Activated T-helper 2 cell treated with anti-CD3 and anti-CD28 coated beads, Interferon-gamma antibody, Interleukin-2, Interleukin-4, amounts not matched to agents 10 μg/mL and 5 μg/mL and 100 μg/mL, durations not matched to agents 14 hours and 24 hours and 36 hours (primary cell): ENCODE measurements around the gene CCDC80. TPM values are rescaled to one million over a fixed set of nuclear protein-coding genes. Genes with fewer than 3 reads are reported as not detected.
A peak's percentile ranks its signal among the peaks of the same experiment; 100 is the strongest.
"Not testable (repeated sequence)": the region's sequence is repeated elsewhere in the genome, so short reads cannot be mapped to it uniquely, and the experiment has no call there.

ENCODE experiments used
- DNase-seq: peaks from one replicate; pipeline ENCODE4 v3.0.0; 2021; ENCODE audit warnings: low spot score
- H3K27ac Mint-ChIP-seq: one replicate; pipeline ENCODE4 v1.8.0; 2021; ENCODE audit warnings: mixed read lengths
- H3K27me3 Mint-ChIP-seq: one replicate; pipeline ENCODE4 v1.8.0; 2021; ENCODE audit warnings: low read depth, mixed read lengths
- H3K36me3 Mint-ChIP-seq: one replicate; pipeline ENCODE4 v1.8.0; 2021; ENCODE audit warnings: low read depth, mixed read lengths
- H3K4me1 Mint-ChIP-seq: one replicate; pipeline ENCODE4 v1.8.0; 2021; ENCODE audit warnings: low read depth, mixed read lengths
- H3K4me3 Mint-ChIP-seq: one replicate; pipeline ENCODE4 v1.8.0; 2021; ENCODE audit warnings: low read depth, mild to moderate bottlenecking, moderate library complexity, mixed read lengths
- H3K9me3 Mint-ChIP-seq: one replicate; pipeline ENCODE4 v1.8.0; 2021; ENCODE audit warnings: mixed read lengths
- intact Hi-C: fragments of 100-400 bp; cut with micrococcal nuclease; formaldehyde crosslinking; loops from one replicate; pipeline ENCODE4 v1.15.1; 2023
- total RNA-seq: library from RNA; stranded (reverse); gene quantifications from 2 replicates; pipeline ENCODE4 v1.2.3, GENCODE V29; 2022

Gene CCDC80
- total RNA-seq, 1 donor from 2014 or later: not detected

DNA sequence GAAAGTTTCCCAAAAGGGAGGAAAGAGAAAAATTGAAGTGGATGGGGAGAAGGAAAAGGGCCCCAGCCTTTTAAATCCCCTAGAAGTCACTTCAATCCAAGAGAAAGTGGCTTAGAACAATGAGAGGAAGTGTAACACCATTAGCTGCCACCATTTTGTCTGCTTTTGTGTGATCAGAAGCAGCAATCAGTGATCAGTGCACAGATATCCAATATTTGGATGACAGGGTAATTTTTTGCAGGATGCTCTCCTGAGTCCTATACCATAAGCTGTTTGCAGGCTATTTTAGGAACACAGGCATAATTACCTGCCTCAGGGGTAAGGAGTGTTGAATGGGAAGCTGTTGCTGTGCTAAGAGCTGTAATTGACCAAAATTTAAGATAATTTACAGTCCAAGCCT is 47.7 kb downstream of the CCDC80 start:
- Mint-ChIP-seq H3K4me3 (no peak overlapping the region), H3K9me3 (peaks cover 11% of the 10 kb centered on the region), H3K4me1 (peaks cover 3% of the 10 kb centered on the region), H3K27me3 (no peaks in the 10 kb centered on the region), H3K27ac (no peak overlapping the region), H3K36me3 (peaks cover 38% of the 10 kb centered on the region)
- intact Hi-C loops: no loop called here
- DNase-seq: no peak

DNA sequence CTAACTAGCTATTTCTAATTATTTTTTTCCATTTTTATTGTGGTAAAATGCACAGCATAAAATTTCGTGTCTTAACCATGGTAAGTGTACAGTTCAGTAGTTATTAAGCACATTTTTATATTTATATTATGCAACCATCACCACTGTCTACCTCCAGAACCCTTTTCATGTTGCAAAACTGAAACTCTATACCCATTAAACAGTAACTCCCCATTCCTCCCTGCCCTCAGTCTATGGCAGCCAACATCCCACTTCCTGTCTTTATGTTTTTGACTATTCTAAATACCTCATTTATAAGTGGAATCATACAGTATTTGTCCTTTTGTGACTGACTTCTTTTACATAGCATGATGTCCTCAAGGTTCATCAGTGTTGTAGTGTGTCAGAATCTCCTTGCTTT is 53.6 kb downstream of the CCDC80 start:
- Mint-ChIP-seq H3K27ac (no peak overlapping the region), H3K4me1 (peaks cover 11% of the 10 kb centered on the region), H3K4me3 (no peak overlapping the region), H3K27me3 (no peaks in the 10 kb centered on the region), H3K9me3 (peaks cover 2% of the 10 kb centered on the region), H3K36me3 (peaks cover 58% of the 10 kb centered on the region)
- no peak for DNase-seq
- intact Hi-C loops: no loop called here

DNA sequence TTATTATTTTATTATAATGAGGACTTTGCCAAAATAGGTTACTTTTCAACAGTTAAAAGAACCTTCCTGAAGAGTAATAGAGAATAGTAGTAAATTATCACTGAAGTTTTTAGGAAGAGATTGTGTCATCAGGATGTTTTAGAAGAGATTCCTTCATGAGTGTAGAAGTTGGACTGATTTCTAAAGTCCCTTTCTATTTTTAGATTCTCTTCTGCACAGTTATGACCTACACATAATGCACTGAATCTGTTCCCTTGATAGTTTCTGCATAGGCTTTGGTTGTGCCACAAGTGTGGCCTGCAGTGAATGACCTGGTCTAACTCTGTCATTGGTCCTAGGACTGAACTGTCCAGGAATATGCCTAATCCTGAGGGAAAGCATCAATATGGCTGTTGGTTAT is 55.2 kb downstream of the CCDC80 start:
- no peak for DNase-seq
- H3K36me3 Mint-ChIP-seq: peaks cover 52% of the 10 kb centered on the region
- H3K9me3 Mint-ChIP-seq: no peaks in the 10 kb centered on the region
- H3K4me3 Mint-ChIP-seq: no peak overlapping the region
- intact Hi-C loops: no loop called here
- no peak overlapping the region for H3K27ac Mint-ChIP-seq
- H3K4me1 Mint-ChIP-seq: peaks cover 11% of the 10 kb centered on the region
- H3K27me3 Mint-ChIP-seq: no peaks in the 10 kb centered on the region

DNA sequence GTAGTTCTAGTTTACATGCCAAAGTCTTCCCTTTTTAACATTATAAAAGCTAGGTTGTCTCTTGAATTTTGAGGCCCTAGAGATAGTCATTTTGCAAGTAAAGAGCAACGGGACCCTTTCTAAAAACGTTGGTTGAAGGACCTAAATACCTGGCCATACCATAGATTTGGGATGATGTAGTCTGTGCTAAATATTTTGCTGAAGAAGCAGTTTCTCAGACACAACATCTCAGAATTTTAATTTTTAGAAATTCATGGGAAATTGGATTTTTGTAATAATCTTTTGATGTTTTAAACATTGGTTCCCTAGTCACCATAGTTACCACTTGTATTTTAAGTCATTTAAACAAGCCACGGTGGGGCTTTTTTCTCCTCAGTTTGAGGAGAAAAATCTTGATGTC is 57.8 kb downstream of the CCDC80 start:
- DNase-seq: no peak
- H3K27ac Mint-ChIP-seq: no peak overlapping the region
- H3K4me1 Mint-ChIP-seq: peaks cover 13% of the 10 kb centered on the region
- no peaks in the 10 kb centered on the region for H3K9me3 Mint-ChIP-seq
- H3K36me3 Mint-ChIP-seq: peaks cover 40% of the 10 kb centered on the region
- H3K27me3 Mint-ChIP-seq: no peaks in the 10 kb centered on the region
- no peak overlapping the region for H3K4me3 Mint-ChIP-seq
- intact Hi-C loops: loop anchor here (2.0 to 5.0 kb wide), 3 partner anchors 60 to 390 kb away; no protein-coding TSS in a partner anchor

DNA sequence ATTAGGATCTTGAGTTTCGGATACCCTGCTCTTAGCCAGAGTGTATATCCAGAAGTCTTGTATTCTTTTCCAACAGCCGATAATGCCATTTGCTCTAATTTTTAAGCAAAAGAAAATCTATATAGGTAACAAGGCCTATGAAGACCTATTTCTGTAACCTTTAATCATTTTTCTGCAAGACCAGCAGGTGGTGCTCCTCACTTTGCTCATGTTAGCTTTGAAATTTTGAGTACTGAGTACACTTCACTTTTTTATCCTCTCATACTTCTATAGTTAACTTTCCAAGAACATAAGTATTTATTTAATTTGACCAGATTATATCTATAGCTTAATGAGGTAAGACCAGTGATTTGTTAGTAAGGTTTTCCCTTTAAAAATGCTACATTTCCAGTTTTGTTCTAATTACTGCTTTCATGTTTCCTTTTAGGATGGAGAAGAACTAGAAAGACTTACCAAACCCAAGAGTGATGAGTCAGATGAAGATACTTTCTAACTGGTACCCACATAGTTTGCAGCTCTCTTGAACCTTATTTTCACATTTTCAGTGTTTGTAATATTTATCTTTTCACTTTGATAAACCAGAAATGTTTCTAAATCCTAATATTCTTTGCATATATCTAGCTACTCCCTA is 58.6 kb downstream of the CCDC80 start:
- intact Hi-C loops: loop anchor here (2.0 to 5.0 kb wide), 3 partner anchors 60 to 390 kb away; no protein-coding TSS in a partner anchor
- no peaks in the 10 kb centered on the region for H3K9me3 Mint-ChIP-seq
- peak; percentile 21 for DNase-seq
- H3K27ac Mint-ChIP-seq: no peak overlapping the region
- peaks cover 10% of the 10 kb centered on the region for H3K4me1 Mint-ChIP-seq
- H3K36me3 Mint-ChIP-seq: peaks cover 35% of the 10 kb centered on the region
- no peaks in the 10 kb centered on the region for H3K27me3 Mint-ChIP-seq
- no peak overlapping the region for H3K4me3 Mint-ChIP-seq

DNA sequence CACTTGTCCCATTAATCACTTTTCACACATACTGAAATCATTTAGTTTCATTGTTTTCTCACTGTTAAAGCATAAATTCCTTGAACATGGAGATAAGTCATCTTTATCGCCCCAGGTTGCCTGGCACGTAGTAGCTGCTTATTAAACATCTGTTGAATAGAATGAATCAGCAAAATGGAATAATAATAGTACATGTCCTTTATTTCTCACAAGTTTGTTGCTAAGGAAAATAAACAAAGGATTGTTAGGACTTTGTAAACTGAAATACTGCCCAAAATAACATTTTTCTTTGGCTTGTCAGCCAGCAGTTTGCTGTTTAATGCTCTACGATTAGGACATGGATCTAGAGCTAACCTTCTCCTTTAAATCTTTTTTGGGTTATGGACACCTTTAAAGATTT is 61.2 kb downstream of the CCDC80 start:
- Mint-ChIP-seq H3K36me3 (peaks cover 26% of the 10 kb centered on the region), H3K9me3 (no peaks in the 10 kb centered on the region)
- intact Hi-C loops: loop anchor here (5.0 kb wide), 1 partner anchor 233 kb away; no protein-coding TSS in a partner anchor

DNA sequence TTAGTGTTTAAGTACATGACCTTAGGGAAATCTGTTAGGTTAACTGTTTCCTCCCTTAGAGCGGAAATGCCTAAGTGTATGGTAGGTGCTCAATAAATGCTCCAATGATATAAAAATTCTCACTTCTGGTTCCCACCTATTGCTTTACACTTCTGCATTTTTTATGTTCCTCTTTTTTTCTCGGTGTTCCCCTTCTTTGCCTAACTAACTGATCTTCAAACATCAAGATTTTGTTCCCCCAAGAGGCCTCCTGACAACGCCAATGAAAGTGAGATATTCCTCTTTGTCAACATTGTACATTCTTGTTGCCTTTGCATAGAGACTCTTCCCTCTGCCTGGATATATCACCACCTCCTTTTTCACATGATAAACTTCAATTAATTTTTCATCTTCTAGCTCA is 61.7 kb downstream of the CCDC80 start:
- Mint-ChIP-seq H3K27me3 (no peaks in the 10 kb centered on the region), H3K4me3 (no peak overlapping the region), H3K36me3 (peaks cover 22% of the 10 kb centered on the region), H3K4me1 (peaks cover 10% of the 10 kb centered on the region), H3K9me3 (no peaks in the 10 kb centered on the region), H3K27ac (no peak overlapping the region)
- no peak for DNase-seq
- intact Hi-C loops: no loop called here

More for the DNA sequence above, 61.2 kb downstream of the CCDC80 start:
- Mint-ChIP-seq H3K4me1 (peaks cover 10% of the 10 kb centered on the region), H3K27ac (no peak overlapping the region), H3K27me3 (no peaks in the 10 kb centered on the region), H3K4me3 (no peak overlapping the region)
- DNase-seq: no peak

DNA sequence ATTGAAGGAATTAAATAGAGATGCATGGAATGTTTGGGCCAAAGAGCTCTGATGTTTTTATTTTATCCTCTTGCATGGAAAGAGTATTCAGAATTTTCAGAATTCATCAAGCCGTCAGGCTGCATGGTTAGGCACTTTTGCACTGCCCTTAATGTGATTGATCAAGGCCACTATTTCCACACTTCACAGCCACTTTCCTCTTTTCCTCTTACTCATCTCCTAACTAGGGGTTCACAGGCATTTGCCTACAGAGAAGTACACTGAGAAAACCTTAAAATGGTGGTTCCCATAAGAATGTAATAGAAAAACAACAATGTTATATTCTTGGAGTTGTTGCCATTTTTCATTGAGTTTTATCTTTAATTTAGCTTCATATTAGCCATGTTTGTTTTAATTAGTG is 68.2 kb downstream of the CCDC80 start:
- Mint-ChIP-seq H3K27ac (no peak overlapping the region), H3K9me3 (no peaks in the 10 kb centered on the region), H3K27me3 (no peaks in the 10 kb centered on the region), H3K36me3 (peaks cover 43% of the 10 kb centered on the region), H3K4me1 (peaks cover 4% of the 10 kb centered on the region), H3K4me3 (no peak overlapping the region)
- no peak for DNase-seq
- intact Hi-C loops: no loop called here

DNA sequence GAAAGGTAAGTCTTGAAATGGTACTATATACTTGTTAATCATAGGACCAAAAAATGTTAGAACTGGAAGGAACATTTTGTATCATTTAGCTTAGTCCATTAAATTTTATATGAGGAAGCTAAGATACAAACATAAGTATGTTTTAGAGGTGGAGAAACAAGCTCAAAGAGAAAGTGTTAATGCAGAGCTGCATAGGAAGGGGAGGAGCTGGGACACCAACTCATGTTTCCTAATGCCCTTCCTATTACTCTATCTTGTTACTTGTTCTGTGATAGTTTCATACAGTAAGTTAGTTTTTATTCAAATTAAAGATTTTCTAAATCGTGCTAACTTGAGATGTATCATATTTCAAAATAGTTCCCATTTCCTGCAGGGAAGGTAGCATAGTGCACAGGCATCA is 71.7 kb downstream of the CCDC80 start:
- DNase-seq: no peak
- H3K4me3 Mint-ChIP-seq: no peak overlapping the region
- intact Hi-C loops: no loop called here
- H3K27me3 Mint-ChIP-seq: no peaks in the 10 kb centered on the region
- H3K36me3 Mint-ChIP-seq: peaks cover 59% of the 10 kb centered on the region
- no peaks in the 10 kb centered on the region for H3K9me3 Mint-ChIP-seq
- peaks cover 16% of the 10 kb centered on the region for H3K4me1 Mint-ChIP-seq
- H3K27ac Mint-ChIP-seq: no peak overlapping the region

DNA sequence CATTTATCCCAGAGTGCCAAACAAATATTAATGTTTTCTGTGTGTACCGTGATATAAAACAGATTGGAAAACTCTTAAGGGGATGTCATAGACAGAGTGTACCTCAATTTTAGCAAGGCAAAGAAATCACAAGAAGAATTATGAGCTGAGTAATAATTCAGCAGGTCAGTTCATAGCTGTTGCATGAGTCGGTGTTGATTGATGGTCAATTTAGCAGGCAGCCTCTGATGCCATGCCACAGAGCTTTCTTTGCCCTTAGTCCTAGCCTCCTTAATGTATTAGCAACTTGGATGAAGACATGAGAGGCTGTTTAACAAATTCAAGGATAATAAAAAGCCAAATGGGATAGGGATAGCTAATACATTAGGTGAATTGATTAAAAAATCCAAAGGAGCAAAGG is 72.3 kb downstream of the CCDC80 start:
- Mint-ChIP-seq H3K4me3 (no peak overlapping the region), H3K36me3 (peaks cover 58% of the 10 kb centered on the region), H3K27ac (no peak overlapping the region), H3K27me3 (no peaks in the 10 kb centered on the region), H3K4me1 (peaks cover 21% of the 10 kb centered on the region), H3K9me3 (no peaks in the 10 kb centered on the region)
- intact Hi-C loops: no loop called here
- no peak for DNase-seq

DNA sequence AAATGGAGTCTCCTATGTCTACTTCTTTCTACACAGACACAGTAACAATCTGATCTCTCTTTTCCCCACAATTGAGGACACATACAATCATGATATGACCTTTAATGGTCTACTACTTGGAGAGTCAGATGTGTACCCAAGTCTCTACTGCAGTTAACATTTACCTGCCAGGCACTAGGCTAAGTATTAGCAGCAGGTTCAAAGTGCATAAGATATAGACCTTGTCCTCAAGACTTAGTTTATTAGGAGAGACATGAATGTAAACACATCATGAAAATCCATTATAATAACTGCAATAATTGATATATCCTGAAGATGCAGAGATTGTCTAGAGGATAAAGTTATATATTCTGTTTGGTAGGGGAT is 76.0 kb downstream of the CCDC80 start:
- Mint-ChIP-seq H3K27me3 (no peaks in the 10 kb centered on the region), H3K9me3 (no peaks in the 10 kb centered on the region), H3K36me3 (peaks cover 38% of the 10 kb centered on the region), H3K27ac (no peak overlapping the region), H3K4me1 (peaks cover 39% of the 10 kb centered on the region), H3K4me3 (no peak overlapping the region)
- no peak for DNase-seq
- intact Hi-C loops: loop anchor here (5.0 kb wide), 4 partner anchors 68 to 1132 kb away; partner anchors contain the start of genes BTLA and USF3

DNA sequence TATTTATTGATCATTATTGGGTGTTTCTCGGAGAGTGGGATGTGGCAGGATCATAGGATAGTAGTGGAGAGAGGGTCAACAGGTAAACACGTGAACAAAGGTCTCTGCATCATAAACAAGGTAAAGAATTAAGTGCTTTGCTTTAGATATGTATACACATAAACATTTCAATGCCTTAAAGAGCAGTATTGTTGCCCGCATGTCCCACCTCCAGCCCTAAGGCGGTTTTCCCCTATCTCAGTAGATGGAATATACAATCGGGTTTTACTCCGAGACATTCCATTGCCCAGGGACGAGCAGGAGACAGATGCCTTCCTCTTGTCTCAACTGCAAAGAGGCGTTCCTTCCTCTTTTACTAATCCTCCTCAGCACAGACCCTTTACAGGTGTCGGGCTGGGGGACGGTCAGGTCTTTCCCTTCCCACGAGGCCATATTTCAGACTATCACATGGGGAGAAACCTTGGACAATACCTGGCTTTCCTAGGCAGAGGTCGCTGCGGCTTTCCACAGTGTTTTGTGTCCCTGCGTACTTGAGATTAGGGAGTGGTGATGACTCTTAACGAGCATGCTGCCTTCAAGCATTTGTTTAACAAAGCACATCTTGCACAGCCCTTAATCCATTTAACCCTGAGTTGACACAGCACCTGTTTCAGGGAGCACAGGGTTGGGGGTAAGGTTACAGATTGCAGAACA is 76.5 kb downstream of the CCDC80 start:
- DNase-seq, H3K4me3 Mint-ChIP-seq, H3K27ac Mint-ChIP-seq, H3K9me3 Mint-ChIP-seq, H3K27me3 Mint-ChIP-seq: not testable (repeated sequence)
- intact Hi-C loops: loop anchor here (5.0 kb wide), 4 partner anchors 67 to 1133 kb away; partner anchors contain the start of genes BTLA and USF3
- Mint-ChIP-seq H3K36me3 (peaks cover 38% of the 10 kb centered on the region), H3K4me1 (peaks cover 43% of the 10 kb centered on the region)
